ENCODE measurements around the gene TP53I3. TPM values are rescaled to one million over a fixed set of nuclear protein-coding genes. Genes with fewer than 3 reads are reported as not detected.
"Not testable (repeated sequence)": the region's sequence is repeated elsewhere in the genome, so short reads cannot be mapped to it uniquely, and the experiment has no call there.

The TP53I3 gene
- total RNA-seq, 1 donor from 2014 or later: 38.3 TPM

GRCh38 chr2:24105816-24106215, 21.2 kb upstream of the TP53I3 start:
- H3K27me3 Mint-ChIP-seq (ENCODE audit: low read depth): no peaks in the 10 kb centered on the region
- no peak overlapping the region for H3K4me3 Mint-ChIP-seq
- H3K9me3 Mint-ChIP-seq: peaks cover 27% of the 10 kb centered on the region
- no peak overlapping the region for H3K27ac Mint-ChIP-seq (ENCODE audit: unreplicated experiment)
- no peaks in the 10 kb centered on the region for H3K4me1 Mint-ChIP-seq
- TF ChIP-seq CTCF (conservative IDR thresholded peaks at IDR 0.05): no peak
- DNase-seq (ENCODE audit: low read depth, low spot score): no peak
- peaks cover 40% of the 10 kb centered on the region for H3K36me3 Mint-ChIP-seq (ENCODE audit: low read depth)

GRCh38 chr2:24104906-24105305, 20.3 kb upstream of the TP53I3 start:
- no peaks in the 10 kb centered on the region for H3K4me1 Mint-ChIP-seq
- H3K9me3 Mint-ChIP-seq: peaks cover 27% of the 10 kb centered on the region
- no peak overlapping the region for H3K4me3 Mint-ChIP-seq
- H3K27ac Mint-ChIP-seq (ENCODE audit: unreplicated experiment): no peak overlapping the region
- no peaks in the 10 kb centered on the region for H3K27me3 Mint-ChIP-seq (ENCODE audit: low read depth)
- no peak for TF ChIP-seq CTCF (conservative IDR thresholded peaks at IDR 0.05)
- no peak for DNase-seq (ENCODE audit: low read depth, low spot score)
- H3K36me3 Mint-ChIP-seq (ENCODE audit: low read depth): peaks cover 43% of the 10 kb centered on the region

GRCh38 chr2:24104110-24104650, 19.5 kb upstream of the TP53I3 start:
- no peak for DNase-seq (ENCODE audit: low read depth, low spot score)
- no peaks in the 10 kb centered on the region for H3K4me1 Mint-ChIP-seq

GRCh38 chr2:24102677-24103076, 18.0 kb upstream of the TP53I3 start:
- no peak for TF ChIP-seq CTCF (conservative IDR thresholded peaks at IDR 0.05)
- Mint-ChIP-seq H3K27ac (ENCODE audit: unreplicated experiment) (no peak overlapping the region), H3K4me1 (no peaks in the 10 kb centered on the region), H3K4me3 (no peak overlapping the region), H3K9me3 (peaks cover 27% of the 10 kb centered on the region), H3K27me3 (ENCODE audit: low read depth) (no peaks in the 10 kb centered on the region), H3K36me3 (ENCODE audit: low read depth) (peaks cover 53% of the 10 kb centered on the region)
- DNase-seq (ENCODE audit: low read depth, low spot score): no peak

More at GRCh38 chr2:24104110-24104650, 19.5 kb upstream of the TP53I3 start:
- Mint-ChIP-seq H3K4me3 (no peak overlapping the region), H3K27me3 (ENCODE audit: low read depth) (no peaks in the 10 kb centered on the region), H3K9me3 (peaks cover 26% of the 10 kb centered on the region), H3K27ac (ENCODE audit: unreplicated experiment) (no peak overlapping the region), H3K36me3 (ENCODE audit: low read depth) (peaks cover 46% of the 10 kb centered on the region)
- no peak for TF ChIP-seq CTCF (conservative IDR thresholded peaks at IDR 0.05)

- Mint-ChIP-seq H3K36me3 (ENCODE audit: low read depth) (peaks cover 51% of the 10 kb centered on the region), H3K27me3 (ENCODE audit: low read depth) (no peaks in the 10 kb centered on the region), H3K9me3 (peaks cover 23% of the 10 kb centered on the region), H3K4me3 (no peak overlapping the region), H3K27ac (ENCODE audit: unreplicated experiment) (no peak overlapping the region), H3K4me1 (no peaks in the 10 kb centered on the region)
- TF ChIP-seq CTCF (conservative IDR thresholded peaks at IDR 0.05): no peak
- DNase-seq (ENCODE audit: low read depth, low spot score): no peak
Observed at GRCh38 chr2:24101992-24102391, 17.4 kb upstream of the TP53I3 start.

GRCh38 chr2:24100732-24101131, 16.1 kb upstream of the TP53I3 start:
- peaks cover 52% of the 10 kb centered on the region for H3K36me3 Mint-ChIP-seq (ENCODE audit: low read depth)
- not testable (repeated sequence) for DNase-seq (ENCODE audit: low read depth, low spot score); H3K27me3 Mint-ChIP-seq (ENCODE audit: low read depth); H3K4me3 Mint-ChIP-seq; H3K27ac Mint-ChIP-seq (ENCODE audit: unreplicated experiment); H3K4me1 Mint-ChIP-seq
- peaks cover 15% of the 10 kb centered on the region for H3K9me3 Mint-ChIP-seq

GRCh38 chr2:24095171-24095677, 10.6 kb upstream of the TP53I3 start:
- not testable (repeated sequence) for H3K4me3 Mint-ChIP-seq; DNase-seq (ENCODE audit: low read depth, low spot score); H3K4me1 Mint-ChIP-seq; H3K27ac Mint-ChIP-seq (ENCODE audit: unreplicated experiment); H3K27me3 Mint-ChIP-seq (ENCODE audit: low read depth)
- Mint-ChIP-seq H3K36me3 (ENCODE audit: low read depth) (peaks cover 38% of the 10 kb centered on the region), H3K9me3 (peaks cover 12% of the 10 kb centered on the region)

GRCh38 chr2:24093270-24093669, 8.6 kb upstream of the TP53I3 start:
- not testable (repeated sequence) for H3K27ac Mint-ChIP-seq (ENCODE audit: unreplicated experiment); H3K4me1 Mint-ChIP-seq; H3K4me3 Mint-ChIP-seq; DNase-seq (ENCODE audit: low read depth, low spot score); H3K9me3 Mint-ChIP-seq; H3K27me3 Mint-ChIP-seq (ENCODE audit: low read depth)
- peaks cover 28% of the 10 kb centered on the region for H3K36me3 Mint-ChIP-seq (ENCODE audit: low read depth)

Data from neural crest cell (in vitro differentiated cells).